CD4-positive, CD25-positive, alpha-beta regulatory T cell (primary cell): ENCODE results near the gene WBP1. TPM values are rescaled to one million over a fixed set of nuclear protein-coding genes. Genes with fewer than 3 reads are reported as not detected.

Experiments
- ATAC-seq, 2 donors: fragments of 150-1000 bp; cut with Tn5 transposase; one replicate each; pipeline ENCODE4 v1.10.0; 2021; ENCODE audit warnings: low read depth in 2 of 2, moderate number of reproducible peaks in 2 of 2, moderate library complexity in 1 of 2
- DNase-seq, 3 donors: peaks; one replicate each; pipeline versions ENCODE4 v3.0.0 to v3.0.0-alpha.2; 2012 to 2022; ENCODE audit warnings: mixed read lengths in 1 of 3
- H3K27ac ChIP-seq: one replicate; pipeline ENCODE4 v1.7.0; 2013; ENCODE audit warnings: mild to moderate bottlenecking, low read length; ENCODE audit not compliant: insufficient read depth, poor library complexity, severe bottlenecking
- H3K27me3 ChIP-seq: one replicate; pipeline ENCODE4 v1.7.0; 2013; ENCODE audit warnings: low read length; ENCODE audit not compliant: control insufficient read depth, insufficient read depth
- H3K36me3 ChIP-seq: one replicate; pipeline ENCODE4 v1.7.0; 2013; ENCODE audit warnings: mild to moderate bottlenecking, low read length, moderate library complexity; ENCODE audit not compliant: control insufficient read depth, insufficient read depth
- H3K4me1 ChIP-seq: 2 replicates; pipeline ENCODE4 v1.7.0; 2013; ENCODE audit warnings: mild to moderate bottlenecking, low read length; ENCODE audit not compliant: insufficient read depth, control insufficient read depth, poor library complexity, severe bottlenecking
- H3K4me3 ChIP-seq: one replicate; pipeline ENCODE4 v1.7.0; 2013; ENCODE audit warnings: low read depth, mild to moderate bottlenecking, low read length, moderate library complexity
- H3K9me3 ChIP-seq, 2 experiments: 1 replicate in 1 of 2; 2 replicates in 1 of 2; pipeline ENCODE4 v1.7.0; 2013; ENCODE audit warnings: low read length in 2 of 2, mild to moderate bottlenecking in 1 of 2, moderate library complexity in 1 of 2; ENCODE audit not compliant: control insufficient read depth in 2 of 2
- H3K27ac Mint-ChIP-seq, 3 donors: one replicate each; pipeline ENCODE4 v1.8.0; 2020 to 2022; ENCODE audit warnings: mild to moderate bottlenecking in 3 of 3, mixed read lengths in 3 of 3, moderate library complexity in 2 of 3
- H3K27me3 Mint-ChIP-seq: one replicate; pipeline ENCODE4 v1.8.0; 2022; ENCODE audit warnings: mild to moderate bottlenecking, mixed read lengths
- H3K36me3 Mint-ChIP-seq: one replicate; pipeline ENCODE4 v1.8.0; 2020; ENCODE audit warnings: mixed read lengths
- H3K4me1 Mint-ChIP-seq, 4 donors: one replicate each; pipeline ENCODE4 v1.8.0; 2020 to 2022; ENCODE audit warnings: mixed read lengths in 4 of 4, mild to moderate bottlenecking in 1 of 4
- H3K4me3 Mint-ChIP-seq, 4 donors: one replicate each; pipeline ENCODE4 v1.8.0; 2020 to 2022; ENCODE audit warnings: mild to moderate bottlenecking in 4 of 4, mixed read lengths in 4 of 4, moderate library complexity in 3 of 4
- H3K9me3 Mint-ChIP-seq, 7 donors: one replicate each; pipeline ENCODE4 v1.8.0; 2020 to 2022; ENCODE audit warnings: mixed read lengths in 7 of 7, mild to moderate bottlenecking in 3 of 7, moderate library complexity in 2 of 7
- polyA plus RNA-seq, 4 donors: library from polyadenylated mRNA; unstranded; fragments of 300-500 nt; fragmentation: Illumina TruSeq; gene quantifications; one replicate each; pipeline ENCODE4 v1.2.3, GENCODE V29; 2021
- total RNA-seq: library from RNA; stranded (reverse); gene quantifications from one replicate; pipeline ENCODE4 v1.2.3, GENCODE V29; 2022

WBP1 gene
- total and polyA plus RNA-seq, 5 donors from 2014 or later, result 33.5 to 79.5 (median 37.8) TPM

GRCh38 chr2:74424139-74424992, 33.9 kb upstream of the WBP1 start:
- H3K4me3 ChIP-seq, result no peak overlapping the region
- no peak overlapping the region for H3K27ac Mint-ChIP-seq
- peak overlapping the region in 2 of 4 donors; percentile 1 to 88 for H3K4me3 Mint-ChIP-seq
- H3K27me3 Mint-ChIP-seq, result peaks cover 14% of the 10 kb centered on the region
- H3K27ac ChIP-seq, result no peak overlapping the region
- H3K4me1 Mint-ChIP-seq, result peaks cover 6 to 28% (median 15%) of the 10 kb centered on the region in 4 donors
- no peaks in the 10 kb centered on the region for H3K9me3 ChIP-seq
- ATAC-seq (no peak), DNase-seq (no peak)
- H3K27me3 ChIP-seq, result no peaks in the 10 kb centered on the region
- no peaks in the 10 kb centered on the region for H3K9me3 Mint-ChIP-seq
- H3K36me3 ChIP-seq, result peaks cover 5% of the 10 kb centered on the region
- peaks cover 9% of the 10 kb centered on the region for H3K36me3 Mint-ChIP-seq
- H3K4me1 ChIP-seq, result peaks cover 13% of the 10 kb centered on the region

GRCh38 chr2:74424995-74425406, 33.2 kb upstream of the WBP1 start:
- Histone ChIP-seq H3K4me3 (no peak overlapping the region), H3K9me3 (no peaks in the 10 kb centered on the region), H3K36me3 (peaks cover 5% of the 10 kb centered on the region), H3K27me3 (no peaks in the 10 kb centered on the region), H3K27ac (no peak overlapping the region), H3K4me1 (peaks cover 13% of the 10 kb centered on the region)
- Mint-ChIP-seq H3K4me3 (peak overlapping the region in 1 of 4 donors; percentile 88), H3K4me1 (peaks cover 6 to 26% (median 14%) of the 10 kb centered on the region in 4 donors), H3K27me3 (peaks cover 14% of the 10 kb centered on the region), H3K9me3 (no peaks in the 10 kb centered on the region), H3K27ac (no peak overlapping the region), H3K36me3 (peaks cover 9% of the 10 kb centered on the region)
- ATAC-seq, result no peak
- no peak for DNase-seq

GRCh38 chr2:74425523-74425922, 32.7 kb upstream of the WBP1 start:
- peaks cover 6 to 20% (median 10%) of the 10 kb centered on the region in 4 donors for H3K4me1 Mint-ChIP-seq
- DNase-seq, result no peak
- ATAC-seq, result no peak
- peaks cover 9% of the 10 kb centered on the region for H3K27me3 Mint-ChIP-seq
- no peak overlapping the region for H3K27ac ChIP-seq
- no peak overlapping the region for H3K4me3 Mint-ChIP-seq
- H3K4me1 ChIP-seq, result peaks cover 13% of the 10 kb centered on the region
- no peaks in the 10 kb centered on the region for H3K9me3 Mint-ChIP-seq
- no peak overlapping the region for H3K27ac Mint-ChIP-seq
- no peaks in the 10 kb centered on the region for H3K9me3 ChIP-seq
- H3K27me3 ChIP-seq, result no peaks in the 10 kb centered on the region
- no peak overlapping the region for H3K4me3 ChIP-seq
- H3K36me3 Mint-ChIP-seq, result peaks cover 9% of the 10 kb centered on the region
- H3K36me3 ChIP-seq, result peaks cover 5% of the 10 kb centered on the region

- no peak overlapping the region for H3K27ac Mint-ChIP-seq
- peaks cover 1 to 16% (median 7%) of the 10 kb centered on the region in 4 donors for H3K4me1 Mint-ChIP-seq
- no peak overlapping the region for H3K4me3 ChIP-seq
- H3K27me3 ChIP-seq, result no peaks in the 10 kb centered on the region
- H3K9me3 ChIP-seq, result no peaks in the 10 kb centered on the region
- ATAC-seq, result no peak
- no peak overlapping the region for H3K27ac ChIP-seq
- peak overlapping the region in 1 of 4 donors; percentile 49 for H3K4me3 Mint-ChIP-seq
- H3K36me3 Mint-ChIP-seq, result peaks cover 9% of the 10 kb centered on the region
- H3K4me1 ChIP-seq, result peaks cover 8% of the 10 kb centered on the region
- H3K27me3 Mint-ChIP-seq, result peaks cover 9% of the 10 kb centered on the region
- DNase-seq, result no peak
- H3K36me3 ChIP-seq, result peaks cover 5% of the 10 kb centered on the region
- no peaks in the 10 kb centered on the region for H3K9me3 Mint-ChIP-seq
These were observed 32.0 kb upstream of the WBP1 start for GRCh38 chr2:74426181-74426758.

- H3K4me1 ChIP-seq, result no peaks in the 10 kb centered on the region
- H3K27ac ChIP-seq, result no peak overlapping the region
- Mint-ChIP-seq H3K4me3 (peak overlapping the region in 1 of 4 donors; percentile 12), H3K27me3 (peaks cover 4% of the 10 kb centered on the region), H3K36me3 (peaks cover 9% of the 10 kb centered on the region), H3K4me1 (peaks cover 0 to 6% (median 2%) of the 10 kb centered on the region in 4 donors), H3K9me3 (no peaks in the 10 kb centered on the region), H3K27ac (peak overlapping the region in 2 of 3 donors; percentile 55 to 67)
- peaks cover 5% of the 10 kb centered on the region for H3K36me3 ChIP-seq
- no peaks in the 10 kb centered on the region for H3K9me3 ChIP-seq
- H3K4me3 ChIP-seq, result no peak overlapping the region
- H3K27me3 ChIP-seq, result no peaks in the 10 kb centered on the region
- ATAC-seq (no peak), DNase-seq (no peak)
These were observed 30.7 kb upstream of the WBP1 start for GRCh38 chr2:74427551-74427950.

GRCh38 chr2:74428675-74429074, 29.6 kb upstream of the WBP1 start:
- no peaks in the 10 kb centered on the region for H3K9me3 ChIP-seq
- H3K27ac Mint-ChIP-seq, result no peak overlapping the region

GRCh38 chr2:74429487-74430451, 28.5 kb upstream of the WBP1 start:
- ATAC-seq (no peak), DNase-seq (no peak)
- Mint-ChIP-seq H3K4me3 (no peak overlapping the region), H3K4me1 (no peaks in the 10 kb centered on the region), H3K27me3 (peaks cover 4% of the 10 kb centered on the region), H3K9me3 (no peaks in the 10 kb centered on the region), H3K36me3 (peaks cover 9% of the 10 kb centered on the region), H3K27ac (no peak overlapping the region)
- Histone ChIP-seq H3K27me3 (no peaks in the 10 kb centered on the region), H3K4me1 (no peaks in the 10 kb centered on the region), H3K4me3 (no peak overlapping the region), H3K36me3 (peaks cover 5% of the 10 kb centered on the region), H3K27ac (no peak overlapping the region), H3K9me3 (no peaks in the 10 kb centered on the region)

More at GRCh38 chr2:74428675-74429074, 29.6 kb upstream of the WBP1 start:
- no peak overlapping the region for H3K27ac ChIP-seq
- Mint-ChIP-seq H3K9me3 (no peaks in the 10 kb centered on the region), H3K4me1 (no peaks in the 10 kb centered on the region), H3K27me3 (peaks cover 4% of the 10 kb centered on the region), H3K36me3 (peaks cover 9% of the 10 kb centered on the region), H3K4me3 (peak overlapping the region in 1 of 4 donors; percentile 10)
- no peak overlapping the region for H3K4me3 ChIP-seq
- DNase-seq (no peak), ATAC-seq (no peak)
- no peaks in the 10 kb centered on the region for H3K27me3 ChIP-seq
- H3K4me1 ChIP-seq, result no peaks in the 10 kb centered on the region
- H3K36me3 ChIP-seq, result peaks cover 5% of the 10 kb centered on the region
